GM12865 (cell line): ENCODE measurements around the gene DGCR2.

ENCODE experiments used
- DNase-seq: peaks from one replicate; pipeline ENCODE4 v3.0.0; 2010; ENCODE audit warnings: low read depth
- H3K4me3 ChIP-seq: 2 replicates; pipeline ENCODE4 v1.5.1; 2011; ENCODE audit warnings: mild to moderate bottlenecking, low read depth, low read length, control low read depth
- TF ChIP-seq, protein P1 (sequence below): IDR thresholded peaks from 2 replicates; pipeline ENCODE4 v1.5.1; 2011; ENCODE audit warnings: low read length, control low read depth, low read depth, inconsistent platforms; ENCODE audit not compliant: insufficient read depth; ENCODE audit errors: missing control alignments

Gene DGCR2

DNA sequence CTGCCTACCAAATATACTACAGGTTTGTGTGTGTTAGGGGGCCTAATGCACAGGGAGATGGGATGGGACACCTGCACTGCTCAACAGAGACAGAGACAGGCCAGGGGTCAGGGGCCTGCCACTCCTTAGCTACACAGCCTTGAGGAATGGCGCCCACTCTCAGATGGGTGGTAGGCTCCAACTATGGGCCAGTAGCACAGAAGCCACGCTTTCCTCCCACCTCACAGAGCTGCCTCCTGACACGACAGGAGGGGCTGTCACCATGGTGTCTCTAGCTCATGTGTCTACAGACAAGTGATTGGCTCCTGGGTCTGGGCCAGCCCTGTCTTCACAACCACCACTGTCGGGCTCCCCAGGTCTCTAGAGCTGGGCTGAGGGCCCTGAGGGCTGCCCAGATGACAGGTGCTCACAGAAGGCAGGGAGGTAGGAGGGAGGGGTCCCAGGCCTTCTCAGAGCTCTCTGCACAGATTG lies 81.8 kb downstream of the DGCR2 start:
- no peak overlapping the region for H3K4me3 ChIP-seq
- TF ChIP-seq, protein P1, sequence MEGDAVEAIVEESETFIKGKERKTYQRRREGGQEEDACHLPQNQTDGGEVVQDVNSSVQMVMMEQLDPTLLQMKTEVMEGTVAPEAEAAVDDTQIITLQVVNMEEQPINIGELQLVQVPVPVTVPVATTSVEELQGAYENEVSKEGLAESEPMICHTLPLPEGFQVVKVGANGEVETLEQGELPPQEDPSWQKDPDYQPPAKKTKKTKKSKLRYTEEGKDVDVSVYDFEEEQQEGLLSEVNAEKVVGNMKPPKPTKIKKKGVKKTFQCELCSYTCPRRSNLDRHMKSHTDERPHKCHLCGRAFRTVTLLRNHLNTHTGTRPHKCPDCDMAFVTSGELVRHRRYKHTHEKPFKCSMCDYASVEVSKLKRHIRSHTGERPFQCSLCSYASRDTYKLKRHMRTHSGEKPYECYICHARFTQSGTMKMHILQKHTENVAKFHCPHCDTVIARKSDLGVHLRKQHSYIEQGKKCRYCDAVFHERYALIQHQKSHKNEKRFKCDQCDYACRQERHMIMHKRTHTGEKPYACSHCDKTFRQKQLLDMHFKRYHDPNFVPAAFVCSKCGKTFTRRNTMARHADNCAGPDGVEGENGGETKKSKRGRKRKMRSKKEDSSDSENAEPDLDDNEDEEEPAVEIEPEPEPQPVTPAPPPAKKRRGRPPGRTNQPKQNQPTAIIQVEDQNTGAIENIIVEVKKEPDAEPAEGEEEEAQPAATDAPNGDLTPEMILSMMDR, result no peak
- DNase-seq, result no peak

DNA sequence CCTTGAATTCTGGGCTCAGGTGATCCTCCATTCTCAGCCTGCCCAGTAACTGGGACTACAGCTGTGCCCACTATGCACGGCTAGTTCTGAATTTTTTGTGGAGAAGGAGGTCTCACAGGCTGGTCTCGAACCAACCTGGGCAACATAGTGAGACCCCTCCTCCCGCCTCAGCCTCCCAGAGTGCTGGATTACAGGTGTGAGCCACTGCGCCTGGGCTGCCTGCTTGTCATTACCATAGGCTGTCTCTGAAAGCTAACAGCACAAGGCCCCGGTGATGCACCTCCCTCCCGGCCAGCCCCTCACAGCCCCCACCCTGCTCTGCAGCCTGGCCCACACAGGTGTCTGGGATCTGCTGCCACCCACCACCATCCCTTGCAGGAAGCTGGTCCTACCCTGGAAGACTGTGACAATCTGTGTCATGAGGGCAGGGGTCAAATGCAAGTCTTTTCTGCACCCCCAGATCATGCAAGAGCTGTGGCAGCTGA lies 82.4 kb downstream of the DGCR2 start:
- TF ChIP-seq, protein P1, result no peak

DNA sequence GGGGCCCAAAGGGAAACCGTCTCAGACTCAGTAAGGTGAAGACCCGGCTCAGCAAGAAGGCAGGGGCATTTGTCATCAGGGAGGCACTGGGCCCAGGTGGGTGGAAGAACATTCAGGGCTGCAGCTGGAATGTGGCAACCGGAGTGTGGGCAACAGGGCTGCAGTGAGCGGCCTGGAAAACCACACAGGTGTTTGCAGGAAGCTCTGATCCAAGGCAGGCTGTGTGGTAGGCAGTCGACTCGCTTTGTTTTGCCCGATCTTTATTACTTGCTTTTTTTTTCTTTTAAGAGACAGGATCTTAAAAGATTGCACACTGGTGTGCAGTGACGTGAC lies 82.8 kb downstream of the DGCR2 start:
- TF ChIP-seq, protein P1, result no peak
- H3K4me3 ChIP-seq, result no peak overlapping the region
- DNase-seq, result no peak

More for the DNA sequence above, 82.4 kb downstream of the DGCR2 start:
- H3K4me3 ChIP-seq, result no peak overlapping the region
- DNase-seq, result no peak

DNA sequence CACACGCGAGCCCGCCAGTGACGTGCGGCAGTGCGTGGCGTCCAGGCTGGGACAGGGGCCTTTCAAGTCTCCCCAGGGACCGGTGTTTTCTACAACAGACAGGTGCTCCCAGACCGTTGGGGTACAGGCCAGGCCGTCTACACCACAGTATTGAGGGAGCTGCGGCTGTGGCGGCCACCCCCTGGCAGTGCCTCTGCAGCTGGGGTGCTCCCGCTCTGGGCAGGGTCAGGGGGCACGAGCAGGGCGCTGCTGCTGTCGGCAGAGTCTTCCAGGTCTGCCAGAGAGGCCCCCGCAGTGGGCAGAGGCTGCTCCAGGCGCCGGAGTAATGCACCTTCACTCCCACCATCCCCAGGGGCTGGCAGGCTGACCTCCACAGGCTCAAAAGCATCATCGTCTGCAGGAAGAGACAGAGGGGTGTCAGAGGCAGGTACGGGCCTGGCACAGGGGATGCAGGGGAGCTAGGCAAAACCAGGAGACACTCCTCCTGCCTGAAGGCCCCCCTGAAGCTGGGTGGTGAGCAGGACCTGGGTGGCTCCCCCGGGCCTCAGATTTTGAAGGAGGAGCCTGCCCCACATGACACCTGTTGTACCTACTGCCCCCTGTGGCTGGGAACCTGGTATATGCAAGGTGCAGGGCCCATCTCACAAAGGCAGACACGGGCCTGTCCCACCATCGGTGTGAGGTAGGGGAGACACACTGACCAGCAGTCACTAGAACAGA lies 83.3 kb downstream of the DGCR2 start:
- DNase-seq, result no peak
- TF ChIP-seq, protein P1, result no peak
- no peak overlapping the region for H3K4me3 ChIP-seq

DNA sequence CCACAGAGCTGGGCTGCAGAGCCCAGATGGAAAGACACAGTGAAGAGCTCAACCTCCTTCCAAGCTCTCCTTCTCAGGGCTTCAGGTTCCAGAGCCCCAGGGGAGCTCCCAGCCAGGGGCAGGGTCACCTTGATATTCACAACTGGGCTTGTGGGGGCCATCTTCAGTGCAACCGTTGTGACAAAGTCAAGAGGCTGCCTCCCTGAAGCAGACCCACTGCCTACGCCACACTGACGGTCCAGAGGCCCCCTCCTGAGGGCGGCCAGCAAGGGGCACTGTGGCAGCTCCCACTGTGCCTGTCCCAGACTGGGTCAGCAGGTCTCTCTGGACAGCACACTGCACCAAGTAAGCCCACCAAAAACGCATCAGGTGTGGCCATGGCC lies 84.1 kb downstream of the DGCR2 start:
- TF ChIP-seq, protein P1, result no peak
- no peak overlapping the region for H3K4me3 ChIP-seq
- no peak for DNase-seq

DNA sequence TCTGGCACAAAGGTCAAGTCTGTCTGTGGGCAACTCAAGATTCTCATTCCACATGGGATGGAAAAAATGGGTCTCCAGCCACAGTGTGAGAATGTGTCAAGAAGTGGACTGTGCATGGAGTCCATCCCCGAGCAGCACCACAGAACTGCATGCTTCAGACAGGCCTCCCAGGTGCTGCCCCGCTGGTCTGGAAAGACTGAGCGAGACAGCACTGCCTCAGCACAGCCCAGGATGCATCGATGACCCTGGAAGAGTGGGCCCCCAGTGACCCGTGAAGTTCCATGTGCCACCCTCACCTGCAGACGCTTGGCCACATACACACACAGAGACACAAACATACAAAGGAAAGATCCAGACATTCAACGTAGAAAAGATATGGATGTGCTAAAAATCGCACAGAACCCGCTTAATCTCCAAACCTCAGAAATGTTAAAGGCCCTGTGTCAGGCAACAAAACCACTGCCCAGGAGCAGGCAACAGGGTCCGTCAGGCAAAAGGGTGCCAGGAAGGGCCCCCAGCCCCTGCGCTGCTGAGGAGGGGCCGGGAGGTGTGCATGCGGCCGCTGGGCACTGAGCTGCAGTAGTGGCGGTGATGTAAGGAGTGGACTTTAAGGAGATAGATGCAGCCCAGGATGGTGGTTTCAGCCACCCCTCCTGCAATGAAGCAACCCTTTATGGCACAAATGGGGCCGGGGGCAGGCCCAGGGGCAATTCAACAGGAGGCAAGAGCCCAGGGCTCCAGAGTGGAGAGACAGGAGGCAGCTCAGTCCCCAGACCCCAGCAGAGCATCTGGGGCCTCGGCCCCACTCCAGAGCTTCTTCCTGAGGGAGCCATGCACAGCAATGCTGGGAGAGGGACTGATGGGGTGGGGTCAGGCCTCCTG lies 84.7 kb downstream of the DGCR2 start:
- TF ChIP-seq, protein P1, result no peak
- no peak for DNase-seq
- no peak overlapping the region for H3K4me3 ChIP-seq
